HepG2 (cell line): ENCODE data around the gene MYL9. TPM values are rescaled to one million over a fixed set of nuclear protein-coding genes. Genes with fewer than 3 reads are reported as not detected.

ENCODE experiments used
- ATAC-seq: fragments of 200-7000 bp; cut with Tn5 transposase; 3 replicates; pipeline ENCODE4 v1.9.1; 2020; ENCODE audit warnings: mild to moderate bottlenecking, moderate library complexity
- BruUV-seq: library from RNA; stranded (reverse); fragments of 400-500 nt; replicated peaks from 2 replicates; lab custom pipeline; 2021; lab: Mats Ljungman, UMichigan
- CTCF ChIA-PET: fragments of 300-600 bp; formaldehyde crosslinking; extraction: SDS; loops from one replicate; lab custom pipeline; 2021; ENCODE audit warnings: low total read pairs, inconsistent platforms, low intra/inter-chr PET ratio; lab: Yijun Ruan, JAX
- POLR2A ChIA-PET: fragments of 350-600 bp; sonication (Branson Sonifier 250); formaldehyde crosslinking; loops from one replicate; lab custom pipeline; 2020; ENCODE audit warnings: antibody characterized with exemption, inconsistent platforms; lab: Yijun Ruan, JAX
- DNase-seq: peaks from one replicate; pipeline ENCODE4 v3.0.0-alpha.2; 2015; ENCODE audit warnings: low spot score
- FAIRE-seq: peaks from 3 replicates; lab custom pipeline; 2011; peaks lifted over from hg19 to GRCh38; lab: Jason Lieb, UNC
- H2AFZ ChIP-seq: one replicate; pipeline ENCODE4 v1.6.1; 2011; ENCODE audit warnings: low read length, inconsistent platforms
- H3K27ac ChIP-seq: fragments of 300-600 bp; 3 replicates; pipeline ENCODE4 v1.8.0; 2011; ENCODE audit warnings: mixed run types, mild to moderate bottlenecking, mixed read lengths, low read length, inconsistent platforms; ENCODE audit not compliant: insufficient read depth; ENCODE audit errors: extremely low read length
- H3K27me3 ChIP-seq, 2 experiments: fragments of 200-600 bp in 1 of 2; 2 replicates in 1 of 2; 3 replicates in 1 of 2; pipeline versions ENCODE4 v1.6.0 to v1.8.0; 2011; ENCODE audit warnings: low read length in 2 of 2, mild to moderate bottlenecking in 2 of 2, moderate library complexity in 2 of 2, inconsistent platforms in 1 of 2; ENCODE audit not compliant: insufficient read depth in 2 of 2, control insufficient read depth in 1 of 2
- H3K36me3 ChIP-seq, 2 experiments: fragments of 200-600 bp in 1 of 2; replicated peaks in 1 of 2; 2 replicates in 1 of 2; 3 replicates in 1 of 2; pipeline versions ENCODE4 v1.5.1 to v1.8.0; 2011; ENCODE audit warnings: low read length in 2 of 2, inconsistent platforms in 1 of 2; ENCODE audit not compliant: insufficient read depth in 2 of 2, control insufficient read depth in 1 of 2
- H3K4me1 ChIP-seq: 2 replicates; pipeline ENCODE4 v1.5.1; 2012; ENCODE audit warnings: low read length, inconsistent platforms; ENCODE audit not compliant: insufficient read depth
- H3K4me2 ChIP-seq: 2 replicates; pipeline ENCODE4 v1.6.0; 2011; ENCODE audit warnings: low read depth, low read length, inconsistent platforms
- H3K4me3 ChIP-seq, 3 experiments: fragments of 200-600 bp in 1 of 3; sonication (generic), shearing (Covaris generic) in 1 of 3; replicated peaks in 1 of 3; 2 replicates each; pipeline ENCODE4 v1.5.1; 2011 to 2016; ENCODE audit warnings: low read length in 3 of 3, inconsistent platforms in 2 of 3, low read depth in 2 of 3, mild to moderate bottlenecking in 2 of 3, control low read depth in 1 of 3, mixed read lengths in 1 of 3; ENCODE audit not compliant: insufficient read depth in 1 of 3
- H3K79me2 ChIP-seq: one replicate; pipeline ENCODE4 v1.6.1; 2011; ENCODE audit warnings: low read length, inconsistent platforms; ENCODE audit not compliant: insufficient read depth
- H3K9ac ChIP-seq: 2 replicates; pipeline ENCODE4 v1.6.0; 2011; ENCODE audit warnings: mild to moderate bottlenecking, low read depth, low read length, inconsistent platforms; ENCODE audit not compliant: insufficient read depth
- H3K9me3 ChIP-seq: 2 replicates; pipeline ENCODE4 v1.5.1; 2012; ENCODE audit warnings: mild to moderate bottlenecking, low read length
- H4K20me1 ChIP-seq: 2 replicates; pipeline ENCODE4 v1.6.0; 2011; ENCODE audit warnings: inconsistent platforms, mild to moderate bottlenecking, low read length, moderate library complexity; ENCODE audit not compliant: insufficient read depth
- FOXC1 ChIP-seq: sonication (generic); formaldehyde crosslinking; IDR thresholded peaks from 2 replicates; pipeline ENCODE4 v1.8.0; 2022; ENCODE audit warnings: mild to moderate bottlenecking, missing genetic modification reagents, borderline replicate concordance
- MBNL3 ChIP-seq: fragments of 250-450 bp; sonication (Bioruptor Pico); conservative IDR thresholded peaks from 2 replicates; pipeline ENCODE4 v1.8.0; 2022; ENCODE audit warnings: mild to moderate bottlenecking, inconsistent platforms
- RFXANK ChIP-seq: IDR thresholded peaks from 2 replicates; pipeline ENCODE4 v1.6.1; 2016
- TSC22D2 ChIP-seq: sonication (generic); formaldehyde crosslinking; IDR thresholded peaks from 2 replicates; pipeline ENCODE4 v1.5.1; 2020; ENCODE audit warnings: missing genetic modification reagents, mild to moderate bottlenecking, borderline replicate concordance
- ZNF282 ChIP-seq: fragments of 450-650 bp; IDR thresholded peaks from 2 replicates; pipeline ENCODE4 v1.6.1; 2018; ENCODE audit not compliant: partially characterized antibody
- ZNF562 ChIP-seq: sonication (generic); formaldehyde crosslinking; IDR thresholded peaks from 2 replicates; pipeline ENCODE4 v1.8.0; 2022; ENCODE audit warnings: missing genetic modification reagents, borderline replicate concordance
- WGBS: methylation state at CpG from one replicate; pipeline ENCODE4 v1.1.6; 2017; ENCODE audit warnings: low lambda C conversion rate; 5-methylcytosine and 5-hydroxymethylcytosine counted together
- in situ Hi-C: cut with HindIII; loops from 2 replicates; pipeline ENCODE4 v1.10.0; 2017; ENCODE audit warnings: low pct_unique_long_range_greater_than_20kb; ENCODE audit not compliant: extremely low pct_ligation_motif_present
- intact Hi-C: fragments of 100-400 bp; cut with micrococcal nuclease; formaldehyde crosslinking; loops from one replicate; pipeline ENCODE4 v1.10.0; 2022; ENCODE audit not compliant: unreplicated experiment
- polyA plus RNA-seq, 8 experiments: library from polyadenylated mRNA; depleted of rRNA in 3 of 8; stranded (reverse) in 7 of 8; unstranded in 1 of 8; fragments of >200 nt; fragmentation: Illumina TruSeq in 4 of 8; extraction: Trizol in 4 of 8; gene quantifications; 2 replicates each; pipeline versions ENCODE4 v1.2.1 to v1.2.3, GENCODE V29; 2011 to 2016; ENCODE audit warnings: low read depth in 4 of 8, missing spikeins in 1 of 8, mixed read lengths in 1 of 8; ENCODE audit not compliant: insufficient read depth in 1 of 8
- total RNA-seq, 5 experiments: library from RNA; depleted of rRNA; stranded (reverse); fragments of >200 nt; fragmentation: Illumina TruSeq; extraction: Trizol; gene quantifications; 2 replicates each; pipeline ENCODE4 v1.2.3, GENCODE V29; 2016; ENCODE audit warnings: low read depth in 1 of 5
- TF ChIP-seq, protein P1 (sequence below), 2 experiments: sonication (generic) in 1 of 2; formaldehyde crosslinking in 1 of 2; IDR thresholded peaks; 2 replicates each; pipeline versions ENCODE4 v1.5.1 to v1.6.1; 2011 to 2020; ENCODE audit warnings: borderline replicate concordance in 1 of 2, low read depth in 1 of 2, low read length in 1 of 2, mild to moderate bottlenecking in 1 of 2, missing genetic modification reagents in 1 of 2, moderate library complexity in 1 of 2
- TF ChIP-seq, protein P2 (sequence below): IDR thresholded peaks from 2 replicates; pipeline ENCODE4 v1.6.1; 2016; ENCODE audit warnings: missing biosample characterization, missing genetic modification reagents, low read depth

MYL9 gene
- total and polyA plus RNA-seq, 2 of the 13 experiments (the other 11 are each of a cell fraction or from before 2014, with no cell fraction given): 0.87 to 2.2 TPM

DNA sequence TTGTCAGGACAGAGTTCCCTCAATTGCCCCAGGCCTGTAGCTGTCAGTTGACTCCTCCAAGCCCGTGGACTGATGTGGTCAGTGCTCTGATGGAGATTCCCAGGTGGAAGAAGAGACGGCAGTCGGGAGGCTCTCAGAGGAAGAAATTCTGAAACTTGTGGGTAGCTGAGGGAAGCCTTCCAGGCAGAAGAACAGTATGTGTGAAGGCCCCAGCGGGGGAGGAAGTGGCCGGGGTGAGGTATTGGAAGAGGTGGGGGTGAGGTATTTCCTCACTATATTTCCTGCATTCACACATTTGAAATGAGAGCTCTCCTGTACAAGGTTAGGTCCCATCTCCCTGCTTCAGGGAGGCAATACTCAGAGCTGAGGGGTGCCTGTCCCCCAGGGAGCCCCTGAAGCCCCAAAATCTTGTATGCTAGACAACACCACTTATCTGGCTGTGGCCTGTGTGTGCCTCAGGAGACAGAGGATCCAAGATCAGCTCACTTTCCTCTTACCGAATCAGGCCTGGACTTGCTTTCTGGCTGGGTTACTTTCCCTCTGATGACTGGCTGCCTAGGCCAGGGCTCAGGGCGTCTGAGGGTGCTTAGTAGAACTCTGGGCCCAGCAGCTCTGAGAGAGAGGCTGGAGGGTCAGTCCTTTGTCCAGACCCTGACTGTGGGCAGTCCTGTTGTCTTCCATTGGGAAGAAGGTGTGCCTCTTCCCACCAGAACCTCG is 49.3 kb upstream of the MYL9 start:
- no peak for TF ChIP-seq TSC22D2 (CRISPR knock-in tag)
- TF ChIP-seq, protein P1, sequence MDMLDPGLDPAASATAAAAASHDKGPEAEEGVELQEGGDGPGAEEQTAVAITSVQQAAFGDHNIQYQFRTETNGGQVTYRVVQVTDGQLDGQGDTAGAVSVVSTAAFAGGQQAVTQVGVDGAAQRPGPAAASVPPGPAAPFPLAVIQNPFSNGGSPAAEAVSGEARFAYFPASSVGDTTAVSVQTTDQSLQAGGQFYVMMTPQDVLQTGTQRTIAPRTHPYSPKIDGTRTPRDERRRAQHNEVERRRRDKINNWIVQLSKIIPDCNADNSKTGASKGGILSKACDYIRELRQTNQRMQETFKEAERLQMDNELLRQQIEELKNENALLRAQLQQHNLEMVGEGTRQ (IDR thresholded peaks at IDR 0.05; ENCODE audit: low read depth, low read length): no peak
- TF ChIP-seq, protein P1 (CRISPR knock-in tag; IDR thresholded peaks at IDR 0.05; ENCODE audit: borderline replicate concordance): no peak
- no peak for TF ChIP-seq MBNL3
- TF ChIP-seq ZNF282: no peak
- TF ChIP-seq FOXC1 (CRISPR knock-in tag): no peak
- TF ChIP-seq, protein P2, sequence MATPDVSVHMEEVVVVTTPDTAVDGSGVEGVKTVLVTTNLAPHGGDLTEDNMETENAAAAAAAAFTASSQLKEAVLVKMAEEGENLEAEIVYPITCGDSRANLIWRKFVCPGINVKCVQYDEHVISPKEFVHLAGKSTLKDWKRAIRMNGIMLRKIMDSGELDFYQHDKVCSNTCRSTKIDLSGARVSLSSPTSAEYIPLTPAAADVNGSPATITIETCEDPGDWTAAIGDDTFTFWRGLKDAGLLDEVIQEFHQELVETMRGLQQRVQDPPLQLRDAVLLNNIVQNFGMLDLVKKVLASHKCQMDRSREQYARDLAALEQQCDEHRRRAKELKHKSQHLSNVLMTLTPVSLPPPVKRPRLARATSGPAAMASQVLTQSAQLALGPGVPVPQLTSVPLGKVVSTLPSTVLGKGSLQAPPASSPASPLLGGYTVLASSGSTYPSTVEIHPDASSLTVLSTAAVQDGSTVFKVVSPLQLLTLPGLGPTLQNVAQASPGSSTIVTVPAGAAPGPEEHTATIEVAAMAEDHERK: no peak
- no peak for TF ChIP-seq ZNF562
- no peak for TF ChIP-seq RFXANK (CRISPR knock-in tag)
- no peak overlapping the region for H2AFZ ChIP-seq
- POLR2A ChIA-PET: interaction anchor here (0.6 kb wide), 1 partner anchor 234 kb away, joined by 3 read pairs; no protein-coding TSS in a partner anchor

More for the DNA sequence above, 49.3 kb upstream of the MYL9 start:
- CTCF ChIA-PET: no interaction called here
- Histone ChIP-seq H3K36me3 (peaks cover 16 to 33% of the 10 kb centered on the region in 2 experiments), H3K27ac (no peak overlapping the region), H3K4me1 (peaks cover 15% of the 10 kb centered on the region), H3K9me3 (no peaks in the 10 kb centered on the region), H3K79me2 (peaks cover 12% of the 10 kb centered on the region), H4K20me1 (peaks cover 8% of the 10 kb centered on the region), H3K4me3 (no peak overlapping the region), H3K9ac (no peak overlapping the region), H3K4me2 (no peak overlapping the region), H3K27me3 (no peaks in the 10 kb centered on the region)
- ATAC-seq (no peak; the same call in 2 of the 3 replicates), FAIRE-seq (no peak), DNase-seq (no peak)
- in situ Hi-C loops (no loop called here), intact Hi-C loops (no loop called here)
- 98% methylated on average over 8 of the region's 8 CpGs for WGBS
- BruUV-seq: no TSS peak
